ENCODE measurements around the gene ITGBL1.

DNA sequence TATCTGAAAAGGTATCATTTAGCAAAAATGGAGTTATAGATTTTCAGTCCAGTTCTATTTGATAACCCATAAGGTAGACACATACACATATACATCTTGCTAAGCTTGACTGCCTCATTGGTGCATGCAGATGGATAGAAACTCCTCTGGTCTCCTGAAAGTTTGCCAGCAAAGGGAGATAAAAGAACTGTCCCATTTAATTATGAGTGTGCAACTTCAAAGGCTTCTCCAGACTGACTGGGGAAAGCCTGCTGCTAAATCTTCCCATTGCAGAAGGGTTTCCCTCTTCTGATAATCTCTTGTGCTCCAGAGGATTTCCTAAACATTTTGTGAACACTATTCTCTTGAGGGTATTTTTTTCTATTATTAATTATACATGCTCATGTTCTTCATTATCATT lies 131.9 kb downstream of the ITGBL1 start:
- TF ChIP-seq, protein P1, sequence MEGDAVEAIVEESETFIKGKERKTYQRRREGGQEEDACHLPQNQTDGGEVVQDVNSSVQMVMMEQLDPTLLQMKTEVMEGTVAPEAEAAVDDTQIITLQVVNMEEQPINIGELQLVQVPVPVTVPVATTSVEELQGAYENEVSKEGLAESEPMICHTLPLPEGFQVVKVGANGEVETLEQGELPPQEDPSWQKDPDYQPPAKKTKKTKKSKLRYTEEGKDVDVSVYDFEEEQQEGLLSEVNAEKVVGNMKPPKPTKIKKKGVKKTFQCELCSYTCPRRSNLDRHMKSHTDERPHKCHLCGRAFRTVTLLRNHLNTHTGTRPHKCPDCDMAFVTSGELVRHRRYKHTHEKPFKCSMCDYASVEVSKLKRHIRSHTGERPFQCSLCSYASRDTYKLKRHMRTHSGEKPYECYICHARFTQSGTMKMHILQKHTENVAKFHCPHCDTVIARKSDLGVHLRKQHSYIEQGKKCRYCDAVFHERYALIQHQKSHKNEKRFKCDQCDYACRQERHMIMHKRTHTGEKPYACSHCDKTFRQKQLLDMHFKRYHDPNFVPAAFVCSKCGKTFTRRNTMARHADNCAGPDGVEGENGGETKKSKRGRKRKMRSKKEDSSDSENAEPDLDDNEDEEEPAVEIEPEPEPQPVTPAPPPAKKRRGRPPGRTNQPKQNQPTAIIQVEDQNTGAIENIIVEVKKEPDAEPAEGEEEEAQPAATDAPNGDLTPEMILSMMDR (IDR thresholded peaks at IDR 0.05; ENCODE audit: control extremely low read depth in 1 of 3, insufficient read depth in 1 of 3, low read depth in 1 of 3, low read length in 3 of 3), result no peak
- TF ChIP-seq CREB1 (IDR thresholded peaks at IDR 0.05) (no peak), EP300 (IDR thresholded peaks at IDR 0.05; ENCODE audit: borderline replicate concordance in 1 of 2, low read depth in 2 of 2, low read length in 2 of 2) (no peak), TAF1 (IDR thresholded peaks at IDR 0.05; ENCODE audit: low read depth, low read length) (no peak), TEAD4 (IDR thresholded peaks at IDR 0.05; ENCODE audit: low read depth, low read length) (no peak), YY1 (IDR thresholded peaks at IDR 0.05; ENCODE audit: low read depth, low read length) (no peak), SP2 (IDR thresholded peaks at IDR 0.05; ENCODE audit: low read length) (no peak), JUN (IDR thresholded peaks at IDR 0.05; ENCODE audit: low read depth, low read length) (no peak), CHD2 (IDR thresholded peaks at IDR 0.05; ENCODE audit: low read length) (no peak), RFX5 (IDR thresholded peaks at IDR 0.05; ENCODE audit: borderline replicate concordance, low read depth, low read length) (no peak), SIN3A (conservative IDR thresholded peaks at IDR 0.05 in 1 of 2, IDR thresholded peaks at IDR 0.05 in 1 of 2; ENCODE audit: low read depth in 1 of 2, low read length in 2 of 2) (no peak), EZH2 (IDR thresholded peaks at IDR 0.05; ENCODE audit: low read depth, low read length, severe bottlenecking) (no peak)
- TF ChIP-seq, protein P2, sequence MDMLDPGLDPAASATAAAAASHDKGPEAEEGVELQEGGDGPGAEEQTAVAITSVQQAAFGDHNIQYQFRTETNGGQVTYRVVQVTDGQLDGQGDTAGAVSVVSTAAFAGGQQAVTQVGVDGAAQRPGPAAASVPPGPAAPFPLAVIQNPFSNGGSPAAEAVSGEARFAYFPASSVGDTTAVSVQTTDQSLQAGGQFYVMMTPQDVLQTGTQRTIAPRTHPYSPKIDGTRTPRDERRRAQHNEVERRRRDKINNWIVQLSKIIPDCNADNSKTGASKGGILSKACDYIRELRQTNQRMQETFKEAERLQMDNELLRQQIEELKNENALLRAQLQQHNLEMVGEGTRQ (IDR thresholded peaks at IDR 0.05; ENCODE audit: low read length), result no peak
- TF ChIP-seq, protein P3, sequence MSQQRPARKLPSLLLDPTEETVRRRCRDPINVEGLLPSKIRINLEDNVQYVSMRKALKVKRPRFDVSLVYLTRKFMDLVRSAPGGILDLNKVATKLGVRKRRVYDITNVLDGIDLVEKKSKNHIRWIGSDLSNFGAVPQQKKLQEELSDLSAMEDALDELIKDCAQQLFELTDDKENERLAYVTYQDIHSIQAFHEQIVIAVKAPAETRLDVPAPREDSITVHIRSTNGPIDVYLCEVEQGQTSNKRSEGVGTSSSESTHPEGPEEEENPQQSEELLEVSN (IDR thresholded peaks at IDR 0.05), result no peak
